ENCODE measurements around the gene ADCY6.

Gene ADCY6

GRCh38 chr12:48793696-48794095 is 4.8 kb upstream of the ADCY6 start:
- Histone ChIP-seq H3K9ac (ENCODE audit: low read length) (no peak overlapping the region), H3K27ac (ENCODE audit: low read length) (no peak overlapping the region), H3K9me3 (ENCODE audit: control insufficient read depth, low read depth, low read length) (no peaks in the 10 kb centered on the region), H3K4me3 (ENCODE audit: low read length) (no peak overlapping the region), H3K27me3 (ENCODE audit: control insufficient read depth, insufficient read depth, low read length) (no peaks in the 10 kb centered on the region), H3K4me1 (ENCODE audit: control insufficient read depth, low read depth, low read length) (peaks cover 10% of the 10 kb centered on the region), H3K36me3 (ENCODE audit: control insufficient read depth, low read depth, low read length) (no peaks in the 10 kb centered on the region)

- peaks cover 7% of the 10 kb centered on the region for H3K27me3 ChIP-seq (ENCODE audit: control insufficient read depth, insufficient read depth, low read length)
- no peaks in the 10 kb centered on the region for H3K36me3 ChIP-seq (ENCODE audit: control insufficient read depth, low read depth, low read length)
- no peaks in the 10 kb centered on the region for H3K9me3 ChIP-seq (ENCODE audit: control insufficient read depth, low read depth, low read length)
- H3K4me3 ChIP-seq (ENCODE audit: low read length), result peak overlapping the region; percentile 77
- peaks cover 11% of the 10 kb centered on the region for H3K4me1 ChIP-seq (ENCODE audit: control insufficient read depth, low read depth, low read length)
- no peak overlapping the region for H3K27ac ChIP-seq (ENCODE audit: low read length)
- no peak overlapping the region for H3K9ac ChIP-seq (ENCODE audit: low read length)
These were observed 1.0 kb upstream of the ADCY6 start for GRCh38 chr12:48789858-48790326.

GRCh38 chr12:48788524-48788853 is 400 bp downstream of the ADCY6 start:
- peak overlapping the region; percentile 77 for H3K4me3 ChIP-seq (ENCODE audit: low read length)
- H3K36me3 ChIP-seq (ENCODE audit: control insufficient read depth, low read depth, low read length), result no peaks in the 10 kb centered on the region
- H3K4me1 ChIP-seq (ENCODE audit: control insufficient read depth, low read depth, low read length), result peaks cover 11% of the 10 kb centered on the region
- H3K27ac ChIP-seq (ENCODE audit: low read length), result no peak overlapping the region
- H3K27me3 ChIP-seq (ENCODE audit: control insufficient read depth, insufficient read depth, low read length), result peaks cover 7% of the 10 kb centered on the region
- H3K9ac ChIP-seq (ENCODE audit: low read length), result peak overlapping the region; percentile 56
- H3K9me3 ChIP-seq (ENCODE audit: control insufficient read depth, low read depth, low read length), result no peaks in the 10 kb centered on the region

GRCh38 chr12:48787791-48788523 is 932 bp downstream of the ADCY6 start:
- peak overlapping the region; percentile 56 for H3K9ac ChIP-seq (ENCODE audit: low read length)
- no peaks in the 10 kb centered on the region for H3K9me3 ChIP-seq (ENCODE audit: control insufficient read depth, low read depth, low read length)
- no peak overlapping the region for H3K27ac ChIP-seq (ENCODE audit: low read length)
- peak overlapping the region; percentile 77 for H3K4me3 ChIP-seq (ENCODE audit: low read length)
- peaks cover 7% of the 10 kb centered on the region for H3K27me3 ChIP-seq (ENCODE audit: control insufficient read depth, insufficient read depth, low read length)
- no peaks in the 10 kb centered on the region for H3K36me3 ChIP-seq (ENCODE audit: control insufficient read depth, low read depth, low read length)
- H3K4me1 ChIP-seq (ENCODE audit: control insufficient read depth, low read depth, low read length), result peaks cover 11% of the 10 kb centered on the region

- Histone ChIP-seq H3K27ac (ENCODE audit: low read length) (no peak overlapping the region), H3K36me3 (ENCODE audit: control insufficient read depth, low read depth, low read length) (no peaks in the 10 kb centered on the region), H3K4me3 (ENCODE audit: low read length) (peak overlapping the region; percentile 77), H3K9me3 (ENCODE audit: control insufficient read depth, low read depth, low read length) (no peaks in the 10 kb centered on the region), H3K27me3 (ENCODE audit: control insufficient read depth, insufficient read depth, low read length) (peaks cover 7% of the 10 kb centered on the region), H3K9ac (ENCODE audit: low read length) (no peak overlapping the region), H3K4me1 (ENCODE audit: control insufficient read depth, low read depth, low read length) (peaks cover 11% of the 10 kb centered on the region)
These were observed 2.0 kb downstream of the ADCY6 start for GRCh38 chr12:48786591-48787544.

GRCh38 chr12:48783432-48783831 is 5.5 kb downstream of the ADCY6 start:
- Histone ChIP-seq H3K4me1 (ENCODE audit: control insufficient read depth, low read depth, low read length) (peaks cover 6% of the 10 kb centered on the region), H3K9me3 (ENCODE audit: control insufficient read depth, low read depth, low read length) (no peaks in the 10 kb centered on the region), H3K36me3 (ENCODE audit: control insufficient read depth, low read depth, low read length) (no peaks in the 10 kb centered on the region), H3K9ac (ENCODE audit: low read length) (no peak overlapping the region), H3K4me3 (ENCODE audit: low read length) (no peak overlapping the region), H3K27me3 (ENCODE audit: control insufficient read depth, insufficient read depth, low read length) (peaks cover 7% of the 10 kb centered on the region), H3K27ac (ENCODE audit: low read length) (no peak overlapping the region)

GRCh38 chr12:48782457-48783395 is 6.2 kb downstream of the ADCY6 start:
- no peaks in the 10 kb centered on the region for H3K9me3 ChIP-seq (ENCODE audit: control insufficient read depth, low read depth, low read length)
- peaks cover 3% of the 10 kb centered on the region for H3K27me3 ChIP-seq (ENCODE audit: control insufficient read depth, insufficient read depth, low read length)
- H3K9ac ChIP-seq (ENCODE audit: low read length), result no peak overlapping the region
- peaks cover 6% of the 10 kb centered on the region for H3K4me1 ChIP-seq (ENCODE audit: control insufficient read depth, low read depth, low read length)
- H3K27ac ChIP-seq (ENCODE audit: low read length), result no peak overlapping the region
- H3K4me3 ChIP-seq (ENCODE audit: low read length), result no peak overlapping the region
- H3K36me3 ChIP-seq (ENCODE audit: control insufficient read depth, low read depth, low read length), result no peaks in the 10 kb centered on the region

- peaks cover 11% of the 10 kb centered on the region for H3K4me1 ChIP-seq (ENCODE audit: control insufficient read depth, low read depth, low read length)
These were observed 7.0 kb downstream of the ADCY6 start for GRCh38 chr12:48781750-48782456.

GRCh38 chr12:48780381-48781025 is 8.4 kb downstream of the ADCY6 start:
- Histone ChIP-seq H3K27ac (ENCODE audit: low read length) (no peak overlapping the region), H3K9me3 (ENCODE audit: control insufficient read depth, low read depth, low read length) (no peaks in the 10 kb centered on the region), H3K4me1 (ENCODE audit: control insufficient read depth, low read depth, low read length) (peaks cover 11% of the 10 kb centered on the region), H3K36me3 (ENCODE audit: control insufficient read depth, low read depth, low read length) (peaks cover 4% of the 10 kb centered on the region), H3K27me3 (ENCODE audit: control insufficient read depth, insufficient read depth, low read length) (no peaks in the 10 kb centered on the region), H3K9ac (ENCODE audit: low read length) (no peak overlapping the region), H3K4me3 (ENCODE audit: low read length) (no peak overlapping the region)

More at GRCh38 chr12:48781750-48782456, 7.0 kb downstream of the ADCY6 start:
- no peak overlapping the region for H3K27ac ChIP-seq (ENCODE audit: low read length)
- no peaks in the 10 kb centered on the region for H3K36me3 ChIP-seq (ENCODE audit: control insufficient read depth, low read depth, low read length)
- no peak overlapping the region for H3K4me3 ChIP-seq (ENCODE audit: low read length)
- H3K9ac ChIP-seq (ENCODE audit: low read length), result no peak overlapping the region
- H3K9me3 ChIP-seq (ENCODE audit: control insufficient read depth, low read depth, low read length), result no peaks in the 10 kb centered on the region
- H3K27me3 ChIP-seq (ENCODE audit: control insufficient read depth, insufficient read depth, low read length), result no peaks in the 10 kb centered on the region

- Histone ChIP-seq H3K9ac (ENCODE audit: low read length) (no peak overlapping the region), H3K27me3 (ENCODE audit: control insufficient read depth, insufficient read depth, low read length) (no peaks in the 10 kb centered on the region), H3K4me3 (ENCODE audit: low read length) (no peak overlapping the region), H3K27ac (ENCODE audit: low read length) (no peak overlapping the region), H3K36me3 (ENCODE audit: control insufficient read depth, low read depth, low read length) (peaks cover 9% of the 10 kb centered on the region), H3K9me3 (ENCODE audit: control insufficient read depth, low read depth, low read length) (no peaks in the 10 kb centered on the region), H3K4me1 (ENCODE audit: control insufficient read depth, low read depth, low read length) (peaks cover 11% of the 10 kb centered on the region)
These were observed 9.0 kb downstream of the ADCY6 start for GRCh38 chr12:48779869-48780268.
